Inflammatory macrophage treated with lipopolysaccharide for 4 hours (primary cell): ENCODE data around the gene ARMCX1.
"Not testable (repeated sequence)": the region's sequence is repeated elsewhere in the genome, so short reads cannot be mapped to it uniquely, and the experiment has no call there.

Source experiments
- DNase-seq: peaks from one replicate; pipeline ENCODE4 v3.0.0-alpha.2; 2020

The ARMCX1 gene

DNA sequence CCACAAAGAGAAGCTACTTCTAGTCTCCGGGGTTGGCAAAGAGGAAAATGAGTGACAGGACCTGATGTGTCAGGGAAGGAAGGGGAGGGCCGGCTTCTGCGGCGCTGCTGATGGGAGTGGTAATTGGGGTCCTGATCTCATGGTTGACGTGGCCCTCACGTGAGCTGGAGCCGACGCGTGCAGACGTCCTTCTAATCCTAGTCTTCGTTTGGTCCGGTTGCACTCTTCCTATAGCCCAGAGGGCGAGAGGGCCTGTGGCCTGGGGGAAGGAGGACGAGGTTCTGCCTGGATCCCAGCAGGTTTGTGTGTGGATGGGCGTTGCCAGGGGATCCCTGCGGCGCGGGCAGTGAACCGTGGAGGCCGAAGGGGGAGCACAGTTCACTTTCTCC lies at the start of gene ARMCX1:
ARMCX1 (plus strand) TSS at position 186 of the 389 bp plus-strand sequence. CDS start 2,384 bp downstream, outside the sequence.
- peak; percentile 79 for DNase-seq

GRCh38 chrX:101502929-101503328 lies 47.4 kb upstream of the ARMCX1 start:
- not testable (repeated sequence) for DNase-seq

- no peak for DNase-seq
Measured at GRCh38 chrX:101507372-101507771, 43.0 kb upstream of the ARMCX1 start.

- no peak for DNase-seq
Measured at GRCh38 chrX:101507986-101508385, 42.4 kb upstream of the ARMCX1 start.

- no peak for DNase-seq
Measured at GRCh38 chrX:101530944-101531343, 19.4 kb upstream of the ARMCX1 start.

DNA sequence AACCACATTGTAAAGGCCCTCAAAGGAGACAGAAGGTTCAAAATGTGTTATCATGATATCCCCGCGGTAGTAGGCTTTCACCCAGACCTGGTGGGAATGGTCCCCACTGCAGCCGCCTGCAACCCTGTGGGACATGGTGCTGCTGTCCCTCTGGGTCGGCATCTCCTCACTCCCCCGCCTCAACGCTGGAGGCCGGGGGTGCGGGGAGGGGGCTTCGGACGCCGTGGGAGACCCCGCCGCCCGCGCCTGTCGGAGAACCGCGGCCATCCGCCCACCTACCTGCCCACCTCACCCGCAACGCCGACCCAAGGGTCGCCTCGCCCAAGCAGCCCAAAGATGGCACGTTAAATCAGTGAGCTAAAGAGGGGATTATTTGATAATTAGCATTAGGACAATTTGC lies 11.2 kb upstream of the ARMCX1 start:
- no peak for DNase-seq

DNA sequence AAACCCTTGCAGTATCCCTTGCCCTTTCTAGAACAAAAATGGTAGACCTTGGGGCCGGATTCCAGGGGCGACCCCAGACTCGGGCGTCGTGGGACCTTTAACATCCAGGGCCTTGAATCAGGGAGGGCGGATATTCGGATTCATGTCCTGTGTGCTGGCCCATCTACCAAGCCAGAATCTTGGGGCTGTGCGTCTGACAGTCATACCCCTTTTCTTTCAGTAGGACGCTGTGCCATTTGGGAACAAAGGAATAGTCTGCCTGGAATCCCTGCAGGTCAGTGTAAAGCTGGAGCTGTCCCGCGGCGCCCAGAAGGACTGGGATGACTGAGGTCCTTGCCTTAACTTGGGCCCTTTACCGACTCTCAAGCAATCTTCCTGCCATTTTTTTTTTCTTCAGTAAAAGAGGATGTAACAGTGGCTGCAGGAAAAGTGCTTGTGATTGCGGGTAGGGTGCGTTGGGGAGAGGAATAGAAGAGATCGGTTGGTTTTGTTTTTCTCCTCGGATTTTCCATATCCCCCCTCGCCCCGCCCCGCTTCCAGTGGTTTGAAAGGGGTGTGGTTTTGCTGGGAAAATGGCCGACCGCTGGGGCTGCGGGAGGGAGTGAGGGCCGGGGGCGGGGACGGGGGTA lies 518 bp downstream of the ARMCX1 start:
- DNase-seq, result peak; percentile 42

DNA sequence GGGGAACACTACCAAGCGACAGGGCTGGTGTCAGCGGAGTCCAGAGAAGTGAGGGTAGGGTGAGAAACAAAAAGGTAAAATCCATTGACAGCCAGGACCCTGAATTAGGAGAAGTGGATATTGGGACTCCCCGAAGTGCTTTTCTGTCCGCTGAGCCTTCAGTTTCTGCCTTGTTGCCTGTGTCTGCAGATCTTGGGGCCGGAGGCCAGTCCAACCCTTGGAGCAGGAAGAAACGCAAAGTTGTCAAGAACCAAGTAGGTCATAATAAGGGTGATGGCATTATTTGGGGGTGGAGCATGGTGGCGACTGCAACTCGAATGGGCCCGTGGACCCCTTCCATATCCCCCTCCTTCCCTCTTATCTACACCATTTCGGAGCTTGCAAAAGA lies 1.0 kb downstream of the ARMCX1 start:
- DNase-seq, result no peak

DNA sequence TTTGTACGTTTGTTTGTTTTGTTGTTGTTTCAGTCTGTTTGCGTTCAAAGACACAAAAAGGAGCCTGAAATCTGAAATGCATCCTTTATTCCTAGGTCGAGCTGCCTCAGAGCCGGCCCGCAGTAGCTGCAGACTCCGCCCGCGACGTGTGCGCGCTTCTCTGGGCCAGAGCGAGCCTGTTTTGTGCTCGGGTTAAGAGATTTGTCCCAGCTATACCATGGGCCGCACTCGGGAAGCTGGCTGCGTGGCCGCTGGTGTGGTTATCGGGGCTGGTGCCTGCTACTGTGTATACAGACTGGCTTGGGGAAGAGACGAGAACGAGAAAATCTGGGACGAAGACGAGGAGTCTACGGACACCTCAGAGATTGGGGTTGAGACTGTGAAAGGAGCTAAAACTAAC lies 2.4 kb downstream of the ARMCX1 start:
- no peak for DNase-seq

DNA sequence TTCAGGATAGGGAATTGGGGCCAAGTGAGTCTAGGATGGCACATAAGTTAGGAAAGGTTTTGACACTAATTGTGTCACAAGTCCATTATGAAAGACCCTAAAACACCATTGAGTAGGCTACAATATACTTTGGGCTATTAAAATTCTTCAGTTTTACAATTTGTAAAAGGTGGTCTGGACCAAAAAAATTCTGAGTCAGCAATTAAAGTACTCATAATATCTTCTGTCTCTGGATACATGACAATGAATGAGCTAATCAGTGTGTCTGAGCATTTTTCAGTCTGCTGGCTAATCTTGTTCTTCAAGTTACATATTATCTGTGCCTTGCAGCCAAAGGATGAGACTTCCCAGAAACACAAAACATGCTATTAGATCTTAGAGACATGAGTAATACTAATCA lies 14.3 kb downstream of the ARMCX1 start:
- DNase-seq, result no peak

GRCh38 chrX:101595739-101596419 lies 45.5 kb downstream of the ARMCX1 start:
- DNase-seq, result peak; percentile 59

DNA sequence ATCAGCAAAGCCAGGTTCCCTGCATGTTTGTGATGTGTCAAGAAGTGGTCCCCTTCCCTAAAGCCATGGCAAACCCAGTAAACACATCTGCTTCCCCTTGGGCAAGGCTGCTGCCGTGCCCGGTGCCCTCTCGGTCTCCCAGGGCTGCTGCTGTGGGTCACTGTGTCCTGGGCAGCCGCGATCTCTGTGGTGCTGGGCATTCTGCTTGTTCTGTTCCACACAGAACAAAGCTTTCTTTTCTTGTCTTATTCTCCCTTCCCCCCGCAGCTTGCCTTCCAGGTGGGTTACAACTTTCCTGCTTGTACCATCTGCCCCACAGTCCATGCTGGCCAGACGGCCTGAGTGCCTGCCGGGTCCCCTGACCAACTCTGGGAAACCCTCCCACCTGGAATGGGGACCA lies 49.2 kb downstream of the ARMCX1 start:
- DNase-seq, result not testable (repeated sequence)

GRCh38 chrX:101602077-101602476 lies 51.7 kb downstream of the ARMCX1 start:
- no peak for DNase-seq
